ENCODE data around the gene SLC12A7. TPM values are rescaled to one million over a fixed set of nuclear protein-coding genes. Genes with fewer than 3 reads are reported as not detected.
A peak's percentile ranks its signal among the peaks of the same experiment; 100 is the strongest.

SLC12A7 gene
- total and polyA plus RNA-seq, 9 of the 15 experiments (the other 6 are each of a cell fraction or from before 2014, with no cell fraction given), result 0.01 to 3.1 (median 0.56) TPM

DNA sequence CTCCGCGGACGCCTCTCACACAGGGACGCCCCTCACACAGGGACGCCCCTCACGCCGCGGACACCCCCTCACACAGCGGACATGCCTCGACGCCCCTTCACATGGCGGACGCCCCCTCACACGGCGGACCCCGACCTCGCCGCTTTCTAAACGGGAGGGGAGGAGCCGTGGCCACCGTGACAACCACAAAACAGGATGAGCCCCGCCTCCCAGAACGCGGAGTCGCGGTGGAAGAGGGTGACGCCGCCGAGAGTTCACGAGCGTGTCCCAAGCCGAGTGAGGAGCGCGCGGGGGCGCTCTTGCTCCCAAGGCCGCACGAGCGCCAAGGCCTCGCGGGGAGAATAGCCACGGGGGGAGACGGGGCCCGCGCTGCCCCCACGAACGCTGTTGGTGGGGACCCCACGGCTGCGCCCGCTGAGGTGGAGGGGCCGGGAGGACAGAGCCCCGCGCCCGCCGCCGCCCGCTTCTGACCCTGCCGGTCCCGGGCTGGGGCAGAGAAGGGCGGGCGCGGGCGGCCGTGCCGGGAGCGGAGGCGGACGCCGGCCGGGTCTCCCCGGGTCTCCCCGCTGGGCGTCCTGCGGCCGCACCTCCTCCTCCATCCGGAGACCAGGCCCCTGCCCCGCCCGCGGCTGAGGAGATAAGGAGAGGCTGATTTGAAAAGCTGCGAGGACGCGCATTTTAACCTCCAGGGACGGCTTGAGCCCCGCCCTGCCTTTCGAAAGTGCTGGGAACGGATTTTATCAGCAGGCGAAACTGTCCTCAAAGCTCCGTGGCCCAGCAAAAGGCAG lies 107.2 kb downstream of the SLC12A7 start (continued):
- TF ChIP-seq, protein P1, sequence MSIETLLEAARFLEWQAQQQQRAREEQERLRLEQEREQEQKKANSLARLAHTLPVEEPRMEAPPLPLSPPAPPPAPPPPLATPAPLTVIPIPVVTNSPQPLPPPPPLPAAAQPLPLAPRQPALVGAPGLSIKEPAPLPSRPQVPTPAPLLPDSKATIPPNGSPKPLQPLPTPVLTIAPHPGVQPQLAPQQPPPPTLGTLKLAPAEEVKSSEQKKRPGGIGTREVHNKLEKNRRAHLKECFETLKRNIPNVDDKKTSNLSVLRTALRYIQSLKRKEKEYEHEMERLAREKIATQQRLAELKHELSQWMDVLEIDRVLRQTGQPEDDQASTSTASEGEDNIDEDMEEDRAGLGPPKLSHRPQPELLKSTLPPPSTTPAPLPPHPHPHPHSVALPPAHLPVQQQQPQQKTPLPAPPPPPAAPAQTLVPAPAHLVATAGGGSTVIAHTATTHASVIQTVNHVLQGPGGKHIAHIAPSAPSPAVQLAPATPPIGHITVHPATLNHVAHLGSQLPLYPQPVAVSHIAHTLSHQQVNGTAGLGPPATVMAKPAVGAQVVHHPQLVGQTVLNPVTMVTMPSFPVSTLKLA (conservative IDR thresholded peaks at IDR 0.05), result peak in 1 of 2 experiments; percentile 26; a peak in 1 of 4 replicates
- 0 out of 2 replicates have a peak, but pooled peaks have one; percentile 46 for TF ChIP-seq NR2C2 (CRISPR knock-in tag; IDR thresholded peaks at IDR 0.05)
- peak; percentile 92 for TF ChIP-seq NR2C2 (tag; IDR thresholded peaks at IDR 0.05)
- TF ChIP-seq RNF2 (IDR thresholded peaks at IDR 0.05), result peak; percentile 40; the same call in 1 of the 2 replicates
- no peak for TF ChIP-seq ZNF785 (CRISPR knock-in tag; IDR thresholded peaks at IDR 0.05)
- no peak for TF ChIP-seq FIP1L1 (IDR thresholded peaks at IDR 0.05; ENCODE audit: low read depth, low read length, poor library complexity, severe bottlenecking)
- TF ChIP-seq XRCC5 (IDR thresholded peaks at IDR 0.05; ENCODE audit: low read depth, low read length), result 0 out of 2 replicates have a peak, but pooled peaks have one; percentile 9
- peak; percentile 93 for TF ChIP-seq CXXC5 (CRISPR knock-in tag; IDR thresholded peaks at IDR 0.05)
- TF ChIP-seq ELF2 (CRISPR knock-in tag; IDR thresholded peaks at IDR 0.05), result 0 out of 2 replicates have a peak, but pooled peaks have one; percentile 31
- TF ChIP-seq, protein P2, sequence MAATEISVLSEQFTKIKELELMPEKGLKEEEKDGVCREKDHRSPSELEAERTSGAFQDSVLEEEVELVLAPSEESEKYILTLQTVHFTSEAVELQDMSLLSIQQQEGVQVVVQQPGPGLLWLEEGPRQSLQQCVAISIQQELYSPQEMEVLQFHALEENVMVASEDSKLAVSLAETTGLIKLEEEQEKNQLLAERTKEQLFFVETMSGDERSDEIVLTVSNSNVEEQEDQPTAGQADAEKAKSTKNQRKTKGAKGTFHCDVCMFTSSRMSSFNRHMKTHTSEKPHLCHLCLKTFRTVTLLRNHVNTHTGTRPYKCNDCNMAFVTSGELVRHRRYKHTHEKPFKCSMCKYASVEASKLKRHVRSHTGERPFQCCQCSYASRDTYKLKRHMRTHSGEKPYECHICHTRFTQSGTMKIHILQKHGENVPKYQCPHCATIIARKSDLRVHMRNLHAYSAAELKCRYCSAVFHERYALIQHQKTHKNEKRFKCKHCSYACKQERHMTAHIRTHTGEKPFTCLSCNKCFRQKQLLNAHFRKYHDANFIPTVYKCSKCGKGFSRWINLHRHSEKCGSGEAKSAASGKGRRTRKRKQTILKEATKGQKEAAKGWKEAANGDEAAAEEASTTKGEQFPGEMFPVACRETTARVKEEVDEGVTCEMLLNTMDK (IDR thresholded peaks at IDR 0.05; ENCODE audit: borderline replicate concordance, insufficient read depth, low read depth, low read length, poor library complexity, severe bottlenecking), result peak; percentile 61
- no peak for TF ChIP-seq ERF (CRISPR knock-in tag; IDR thresholded peaks at IDR 0.05)
- TF ChIP-seq TARDBP (IDR thresholded peaks at IDR 0.05), result 0 out of 2 replicates have a peak, but pooled peaks have one; percentile 78
- TF ChIP-seq, protein P3, sequence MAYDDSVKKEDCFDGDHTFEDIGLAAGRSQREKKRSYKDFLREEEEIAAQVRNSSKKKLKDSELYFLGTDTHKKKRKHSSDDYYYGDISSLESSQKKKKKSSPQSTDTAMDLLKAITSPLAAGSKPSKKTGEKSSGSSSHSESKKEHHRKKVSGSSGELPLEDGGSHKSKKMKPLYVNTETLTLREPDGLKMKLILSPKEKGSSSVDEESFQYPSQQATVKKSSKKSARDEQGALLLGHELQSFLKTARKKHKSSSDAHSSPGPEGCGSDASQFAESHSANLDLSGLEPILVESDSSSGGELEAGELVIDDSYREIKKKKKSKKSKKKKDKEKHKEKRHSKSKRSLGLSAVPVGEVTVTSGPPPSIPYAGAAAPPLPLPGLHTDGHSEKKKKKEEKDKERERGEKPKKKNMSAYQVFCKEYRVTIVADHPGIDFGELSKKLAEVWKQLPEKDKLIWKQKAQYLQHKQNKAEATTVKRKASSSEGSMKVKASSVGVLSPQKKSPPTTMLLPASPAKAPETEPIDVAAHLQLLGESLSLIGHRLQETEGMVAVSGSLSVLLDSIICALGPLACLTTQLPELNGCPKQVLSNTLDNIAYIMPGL (CRISPR knock-in tag; IDR thresholded peaks at IDR 0.05), result no peak
- TF ChIP-seq, protein P4, sequence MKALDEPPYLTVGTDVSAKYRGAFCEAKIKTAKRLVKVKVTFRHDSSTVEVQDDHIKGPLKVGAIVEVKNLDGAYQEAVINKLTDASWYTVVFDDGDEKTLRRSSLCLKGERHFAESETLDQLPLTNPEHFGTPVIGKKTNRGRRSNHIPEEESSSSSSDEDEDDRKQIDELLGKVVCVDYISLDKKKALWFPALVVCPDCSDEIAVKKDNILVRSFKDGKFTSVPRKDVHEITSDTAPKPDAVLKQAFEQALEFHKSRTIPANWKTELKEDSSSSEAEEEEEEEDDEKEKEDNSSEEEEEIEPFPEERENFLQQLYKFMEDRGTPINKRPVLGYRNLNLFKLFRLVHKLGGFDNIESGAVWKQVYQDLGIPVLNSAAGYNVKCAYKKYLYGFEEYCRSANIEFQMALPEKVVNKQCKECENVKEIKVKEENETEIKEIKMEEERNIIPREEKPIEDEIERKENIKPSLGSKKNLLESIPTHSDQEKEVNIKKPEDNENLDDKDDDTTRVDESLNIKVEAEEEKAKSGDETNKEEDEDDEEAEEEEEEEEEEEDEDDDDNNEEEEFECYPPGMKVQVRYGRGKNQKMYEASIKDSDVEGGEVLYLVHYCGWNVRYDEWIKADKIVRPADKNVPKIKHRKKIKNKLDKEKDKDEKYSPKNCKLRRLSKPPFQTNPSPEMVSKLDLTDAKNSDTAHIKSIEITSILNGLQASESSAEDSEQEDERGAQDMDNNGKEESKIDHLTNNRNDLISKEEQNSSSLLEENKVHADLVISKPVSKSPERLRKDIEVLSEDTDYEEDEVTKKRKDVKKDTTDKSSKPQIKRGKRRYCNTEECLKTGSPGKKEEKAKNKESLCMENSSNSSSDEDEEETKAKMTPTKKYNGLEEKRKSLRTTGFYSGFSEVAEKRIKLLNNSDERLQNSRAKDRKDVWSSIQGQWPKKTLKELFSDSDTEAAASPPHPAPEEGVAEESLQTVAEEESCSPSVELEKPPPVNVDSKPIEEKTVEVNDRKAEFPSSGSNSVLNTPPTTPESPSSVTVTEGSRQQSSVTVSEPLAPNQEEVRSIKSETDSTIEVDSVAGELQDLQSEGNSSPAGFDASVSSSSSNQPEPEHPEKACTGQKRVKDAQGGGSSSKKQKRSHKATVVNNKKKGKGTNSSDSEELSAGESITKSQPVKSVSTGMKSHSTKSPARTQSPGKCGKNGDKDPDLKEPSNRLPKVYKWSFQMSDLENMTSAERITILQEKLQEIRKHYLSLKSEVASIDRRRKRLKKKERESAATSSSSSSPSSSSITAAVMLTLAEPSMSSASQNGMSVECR (CRISPR knock-in tag; IDR thresholded peaks at IDR 0.05), result no peak
- 0 out of 2 replicates have a peak, but pooled peaks have one; percentile 34 for TF ChIP-seq ZNF263 (CRISPR knock-in tag; IDR thresholded peaks at IDR 0.05; ENCODE audit: borderline replicate concordance)
- TF ChIP-seq JUND (IDR thresholded peaks at IDR 0.05; ENCODE audit: borderline replicate concordance, low read depth, low read length), result 0 out of 2 replicates have a peak, but pooled peaks have one; percentile 16
- no peak; the same call in 2 of the 3 replicates for TF ChIP-seq JUND (tag; IDR thresholded peaks at IDR 0.05; ENCODE audit: borderline replicate concordance, low read depth, low read length)

Data from K562 (cell line).